ENCODE data around the gene NEU1. TPM values are rescaled to one million over a fixed set of nuclear protein-coding genes. Genes with fewer than 3 reads are reported as not detected.
A peak's percentile ranks its signal among the peaks of the same experiment; 100 is the strongest.

NEU1 gene
- total and polyA plus RNA-seq, 2 of the 8 experiments (the other 6 are each of a cell fraction or from before 2014, with no cell fraction given), result 41.2 to 72.1 TPM

GRCh38 chr6:31827286-31828079 lies 35.1 kb downstream of the NEU1 start, which contains the start of gene HSPA1B (continued):
- TF ChIP-seq POLR2AphosphoS5 (IDR thresholded peaks at IDR 0.05; ENCODE audit: low read depth, low read length) (peak; percentile 100), SP2 (IDR thresholded peaks at IDR 0.05; ENCODE audit: low read length) (0 out of 2 replicates have a peak, but pooled peaks have one; percentile 26), SIN3A (conservative IDR thresholded peaks at IDR 0.05 in 1 of 2, IDR thresholded peaks at IDR 0.05 in 1 of 2; ENCODE audit: low read depth in 1 of 2, low read length in 2 of 2) (peak in 1 of 2 experiments; percentile 68; a peak in 2 of 4 replicates), BACH1 (IDR thresholded peaks at IDR 0.05; ENCODE audit: low read length) (no peak), FOSL1 (IDR thresholded peaks at IDR 0.05; ENCODE audit: insufficient read depth, low read depth, low read length) (no peak), JUN (IDR thresholded peaks at IDR 0.05; ENCODE audit: low read depth, low read length) (no peak), CHD2 (IDR thresholded peaks at IDR 0.05; ENCODE audit: low read length) (peak; percentile 38; the same call in 1 of the 2 replicates), ATF2 (IDR thresholded peaks at IDR 0.05; ENCODE audit: low read length) (no peak), SP1 (IDR thresholded peaks at IDR 0.05; ENCODE audit: low read depth, low read length) (peak; percentile 72; the same call in 1 of the 2 replicates)
